ENCODE results near the gene GLE1.

Gene GLE1

DNA sequence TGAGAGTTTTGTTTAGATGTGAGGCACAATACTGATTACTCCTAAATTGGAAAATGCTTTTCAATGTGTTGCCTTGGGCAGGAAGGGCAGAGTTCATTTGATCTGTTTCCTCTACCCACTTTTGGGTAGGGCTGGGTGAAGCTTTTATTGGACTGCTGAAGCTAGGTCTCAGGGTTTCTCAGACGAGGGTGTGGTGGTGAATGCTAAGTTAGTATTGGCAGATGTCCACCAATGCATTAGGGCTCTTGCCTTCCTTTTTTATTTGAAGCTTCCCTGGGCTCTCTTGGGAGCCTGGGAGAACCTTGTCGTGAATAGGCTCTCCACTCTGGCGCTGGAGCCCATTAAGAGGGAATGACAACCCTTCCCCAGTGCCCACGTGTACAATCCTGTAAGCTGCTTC lies 71.0 kb downstream of the GLE1 start:
- H3K4me3 ChIP-seq (ENCODE audit: low read length, poor library complexity, severe bottlenecking): no peak overlapping the region
- H3K9me3 ChIP-seq (ENCODE audit: insufficient read depth, low read depth, low read length): no peaks in the 10 kb centered on the region
- H3K79me2 ChIP-seq (ENCODE audit: insufficient read depth, low read length): no peaks in the 10 kb centered on the region
- H3K4me2 ChIP-seq (ENCODE audit: low read depth, low read length, poor library complexity, severe bottlenecking): no peak overlapping the region
- no peaks in the 10 kb centered on the region for H3K9me2 ChIP-seq (replicated peaks; ENCODE audit: low read depth, low read length)
- H3K9ac ChIP-seq (ENCODE audit: low read depth, low read length, poor library complexity, severe bottlenecking): no peak overlapping the region
- H3K27me3 ChIP-seq (ENCODE audit: insufficient read depth, low read length, poor library complexity, severe bottlenecking): no peaks in the 10 kb centered on the region
- no peaks in the 10 kb centered on the region for H3K4me1 ChIP-seq (ENCODE audit: insufficient read depth, low read length, poor library complexity, severe bottlenecking)
- no peaks in the 10 kb centered on the region for H3F3A ChIP-seq (ENCODE audit: low read depth)
- H2AFZ ChIP-seq (ENCODE audit: low read length): no peak overlapping the region
- H3K36me3 ChIP-seq (ENCODE audit: insufficient read depth, low read length): peaks cover 75% of the 10 kb centered on the region
- no peak for TF ChIP-seq EZH2phosphoT487 (IDR thresholded peaks at IDR 0.05; ENCODE audit: borderline replicate concordance)
- TF ChIP-seq, protein P1, sequence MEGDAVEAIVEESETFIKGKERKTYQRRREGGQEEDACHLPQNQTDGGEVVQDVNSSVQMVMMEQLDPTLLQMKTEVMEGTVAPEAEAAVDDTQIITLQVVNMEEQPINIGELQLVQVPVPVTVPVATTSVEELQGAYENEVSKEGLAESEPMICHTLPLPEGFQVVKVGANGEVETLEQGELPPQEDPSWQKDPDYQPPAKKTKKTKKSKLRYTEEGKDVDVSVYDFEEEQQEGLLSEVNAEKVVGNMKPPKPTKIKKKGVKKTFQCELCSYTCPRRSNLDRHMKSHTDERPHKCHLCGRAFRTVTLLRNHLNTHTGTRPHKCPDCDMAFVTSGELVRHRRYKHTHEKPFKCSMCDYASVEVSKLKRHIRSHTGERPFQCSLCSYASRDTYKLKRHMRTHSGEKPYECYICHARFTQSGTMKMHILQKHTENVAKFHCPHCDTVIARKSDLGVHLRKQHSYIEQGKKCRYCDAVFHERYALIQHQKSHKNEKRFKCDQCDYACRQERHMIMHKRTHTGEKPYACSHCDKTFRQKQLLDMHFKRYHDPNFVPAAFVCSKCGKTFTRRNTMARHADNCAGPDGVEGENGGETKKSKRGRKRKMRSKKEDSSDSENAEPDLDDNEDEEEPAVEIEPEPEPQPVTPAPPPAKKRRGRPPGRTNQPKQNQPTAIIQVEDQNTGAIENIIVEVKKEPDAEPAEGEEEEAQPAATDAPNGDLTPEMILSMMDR (conservative IDR thresholded peaks at IDR 0.05; ENCODE audit: low read length): no peak
- no peaks in the 10 kb centered on the region for H4K20me1 ChIP-seq (ENCODE audit: insufficient read depth, low read length, poor library complexity, severe bottlenecking)

DNA sequence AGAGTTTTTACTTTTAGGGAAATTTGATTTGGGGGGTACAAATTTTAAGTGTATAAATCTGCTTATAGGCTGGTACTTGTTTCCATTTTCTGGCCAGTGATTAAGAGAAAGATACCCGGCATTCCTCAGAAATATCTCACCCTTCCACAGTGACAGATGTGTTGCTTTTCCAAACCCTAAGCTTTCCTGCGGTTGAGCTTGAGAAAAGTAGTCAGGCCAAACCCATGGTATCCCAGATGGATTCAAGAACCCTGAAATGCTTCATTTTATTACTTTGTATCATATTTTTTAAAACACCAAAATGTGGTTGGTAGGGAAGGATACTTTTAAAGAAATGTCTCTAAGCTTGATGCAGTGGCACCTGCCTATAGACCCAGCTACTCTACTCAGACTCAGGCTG lies 71.4 kb downstream of the GLE1 start:
- Histone ChIP-seq H3K27me3 (ENCODE audit: insufficient read depth, low read length, poor library complexity, severe bottlenecking) (no peaks in the 10 kb centered on the region), H4K20me1 (ENCODE audit: insufficient read depth, low read length, poor library complexity, severe bottlenecking) (no peaks in the 10 kb centered on the region), H3K9me3 (ENCODE audit: insufficient read depth, low read depth, low read length) (no peaks in the 10 kb centered on the region), H3K4me1 (ENCODE audit: insufficient read depth, low read length, poor library complexity, severe bottlenecking) (no peaks in the 10 kb centered on the region), H3K4me3 (ENCODE audit: low read length, poor library complexity, severe bottlenecking) (no peak overlapping the region), H3K36me3 (ENCODE audit: insufficient read depth, low read length) (peaks cover 80% of the 10 kb centered on the region), H3F3A (ENCODE audit: low read depth) (no peaks in the 10 kb centered on the region), H3K4me2 (ENCODE audit: low read depth, low read length, poor library complexity, severe bottlenecking) (no peak overlapping the region), H3K79me2 (ENCODE audit: insufficient read depth, low read length) (no peaks in the 10 kb centered on the region), H3K9me2 (replicated peaks; ENCODE audit: low read depth, low read length) (no peaks in the 10 kb centered on the region), H3K9ac (ENCODE audit: low read depth, low read length, poor library complexity, severe bottlenecking) (no peak overlapping the region), H2AFZ (ENCODE audit: low read length) (no peak overlapping the region)
- TF ChIP-seq, protein P1 (conservative IDR thresholded peaks at IDR 0.05; ENCODE audit: low read length): no peak
- TF ChIP-seq EZH2phosphoT487 (IDR thresholded peaks at IDR 0.05; ENCODE audit: borderline replicate concordance): no peak

DNA sequence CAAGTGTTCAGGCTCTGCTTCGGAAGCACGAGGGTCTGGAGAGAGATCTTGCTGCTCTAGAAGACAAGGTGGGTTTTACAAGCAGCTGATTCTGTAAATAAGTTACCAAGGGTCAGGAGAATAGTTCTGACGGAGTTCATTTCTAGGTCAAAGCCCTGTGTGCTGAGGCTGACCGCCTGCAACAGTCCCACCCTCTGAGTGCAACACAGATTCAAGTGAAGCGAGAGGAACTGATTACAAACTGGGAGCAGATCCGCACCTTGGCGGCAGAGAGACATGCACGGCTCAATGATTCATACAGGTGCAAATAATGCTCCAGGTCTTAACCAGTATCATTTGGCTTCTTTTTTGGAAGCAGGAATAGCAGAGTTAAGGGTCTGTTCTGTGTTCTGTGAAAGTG lies 72.7 kb downstream of the GLE1 start:
- Histone ChIP-seq H2AFZ (ENCODE audit: low read length) (no peak overlapping the region), H3K27me3 (ENCODE audit: insufficient read depth, low read length, poor library complexity, severe bottlenecking) (no peaks in the 10 kb centered on the region), H3K4me1 (ENCODE audit: insufficient read depth, low read length, poor library complexity, severe bottlenecking) (no peaks in the 10 kb centered on the region), H3F3A (ENCODE audit: low read depth) (no peaks in the 10 kb centered on the region), H4K20me1 (ENCODE audit: insufficient read depth, low read length, poor library complexity, severe bottlenecking) (no peaks in the 10 kb centered on the region), H3K79me2 (ENCODE audit: insufficient read depth, low read length) (no peaks in the 10 kb centered on the region), H3K4me3 (ENCODE audit: low read length, poor library complexity, severe bottlenecking) (no peak overlapping the region), H3K36me3 (ENCODE audit: insufficient read depth, low read length) (peaks cover 88% of the 10 kb centered on the region), H3K4me2 (ENCODE audit: low read depth, low read length, poor library complexity, severe bottlenecking) (no peak overlapping the region), H3K9me2 (replicated peaks; ENCODE audit: low read depth, low read length) (no peaks in the 10 kb centered on the region), H3K9me3 (ENCODE audit: insufficient read depth, low read depth, low read length) (no peaks in the 10 kb centered on the region), H3K9ac (ENCODE audit: low read depth, low read length, poor library complexity, severe bottlenecking) (no peak overlapping the region)
- TF ChIP-seq, protein P1 (conservative IDR thresholded peaks at IDR 0.05; ENCODE audit: low read length): no peak
- TF ChIP-seq EZH2phosphoT487 (IDR thresholded peaks at IDR 0.05; ENCODE audit: borderline replicate concordance): no peak
